Muscle layer of colon (tissue), 2 donors: ENCODE results near the gene PAK5.

ENCODE experiments used
- H3K27ac ChIP-seq: one replicate; pipeline ENCODE4 v1.7.0; 2013; ENCODE audit warnings: low read depth, mild to moderate bottlenecking, low read length, moderate library complexity
- H3K27me3 ChIP-seq, 2 donors: one replicate each; pipeline ENCODE4 v1.7.0; 2013; ENCODE audit warnings: low read length in 2 of 2, mild to moderate bottlenecking in 2 of 2; ENCODE audit not compliant: insufficient read depth in 2 of 2, control insufficient read depth in 1 of 2
- H3K36me3 ChIP-seq: one replicate; pipeline ENCODE4 v1.7.0; 2013; ENCODE audit warnings: mild to moderate bottlenecking, low read length; ENCODE audit not compliant: insufficient read depth
- H3K4me1 ChIP-seq: one replicate; pipeline ENCODE4 v1.7.0; 2013; ENCODE audit warnings: mild to moderate bottlenecking, low read length; ENCODE audit not compliant: insufficient read depth
- H3K4me3 ChIP-seq, 2 donors: one replicate each; pipeline ENCODE4 v1.7.0; 2013; ENCODE audit warnings: low read length in 2 of 2, low read depth in 1 of 2, mild to moderate bottlenecking in 1 of 2, moderate library complexity in 1 of 2
- H3K9ac ChIP-seq: one replicate; pipeline ENCODE4 v1.7.0; 2013; ENCODE audit warnings: low read length
- H3K9me3 ChIP-seq: one replicate; pipeline ENCODE4 v1.7.0; 2013; ENCODE audit warnings: mild to moderate bottlenecking, low read length
- donor health status: abdominal sarcoma.
- donor health status: Adenocarcinoma of cecum.

PAK5 gene

GRCh38 chr20:9550871-9551270, 288.0 kb downstream of the PAK5 start:
- H3K27me3 ChIP-seq: no peaks in the 10 kb centered on the region
- no peaks in the 10 kb centered on the region for H3K4me1 ChIP-seq
- no peaks in the 10 kb centered on the region for H3K36me3 ChIP-seq
- no peak overlapping the region for H3K27ac ChIP-seq
- no peak overlapping the region for H3K4me3 ChIP-seq
- no peak overlapping the region for H3K9ac ChIP-seq
- H3K9me3 ChIP-seq: no peaks in the 10 kb centered on the region

GRCh38 chr20:9550283-9550682, 288.6 kb downstream of the PAK5 start:
- no peak overlapping the region for H3K27ac ChIP-seq
- no peaks in the 10 kb centered on the region for H3K27me3 ChIP-seq
- no peaks in the 10 kb centered on the region for H3K4me1 ChIP-seq
- H3K9ac ChIP-seq: no peak overlapping the region
- H3K36me3 ChIP-seq: no peaks in the 10 kb centered on the region
- no peaks in the 10 kb centered on the region for H3K9me3 ChIP-seq
- no peak overlapping the region for H3K4me3 ChIP-seq

- Histone ChIP-seq H3K4me3 (no peak overlapping the region), H3K9me3 (no peaks in the 10 kb centered on the region), H3K27ac (no peak overlapping the region), H3K36me3 (no peaks in the 10 kb centered on the region), H3K27me3 (no peaks in the 10 kb centered on the region), H3K9ac (no peak overlapping the region), H3K4me1 (no peaks in the 10 kb centered on the region)
Measured at GRCh38 chr20:9543214-9543613, 295.7 kb downstream of the PAK5 start.

GRCh38 chr20:9535449-9535848, 303.4 kb downstream of the PAK5 start:
- no peaks in the 10 kb centered on the region for H3K36me3 ChIP-seq
- no peaks in the 10 kb centered on the region for H3K9me3 ChIP-seq
- no peak overlapping the region for H3K9ac ChIP-seq
- no peak overlapping the region for H3K4me3 ChIP-seq
- H3K27me3 ChIP-seq: no peaks in the 10 kb centered on the region
- no peak overlapping the region for H3K27ac ChIP-seq
- no peaks in the 10 kb centered on the region for H3K4me1 ChIP-seq

GRCh38 chr20:9534025-9534424, 304.9 kb downstream of the PAK5 start:
- no peak overlapping the region for H3K9ac ChIP-seq
- H3K4me3 ChIP-seq: no peak overlapping the region
- no peaks in the 10 kb centered on the region for H3K4me1 ChIP-seq
- no peaks in the 10 kb centered on the region for H3K36me3 ChIP-seq
- H3K27ac ChIP-seq: no peak overlapping the region
- H3K27me3 ChIP-seq: no peaks in the 10 kb centered on the region
- H3K9me3 ChIP-seq: no peaks in the 10 kb centered on the region

GRCh38 chr20:9532069-9532838, 306.6 kb downstream of the PAK5 start:
- H3K27ac ChIP-seq: no peak overlapping the region
- H3K4me3 ChIP-seq: no peak overlapping the region
- H3K36me3 ChIP-seq: no peaks in the 10 kb centered on the region

GRCh38 chr20:9531581-9531980, 307.3 kb downstream of the PAK5 start:
- Histone ChIP-seq H3K36me3 (no peaks in the 10 kb centered on the region), H3K4me1 (no peaks in the 10 kb centered on the region), H3K4me3 (no peak overlapping the region), H3K9me3 (no peaks in the 10 kb centered on the region), H3K27ac (no peak overlapping the region), H3K9ac (no peak overlapping the region), H3K27me3 (no peaks in the 10 kb centered on the region)

More at GRCh38 chr20:9532069-9532838, 306.6 kb downstream of the PAK5 start:
- no peak overlapping the region for H3K9ac ChIP-seq
- H3K9me3 ChIP-seq: no peaks in the 10 kb centered on the region
- H3K27me3 ChIP-seq: no peaks in the 10 kb centered on the region
- no peaks in the 10 kb centered on the region for H3K4me1 ChIP-seq

- Histone ChIP-seq H3K4me1 (no peaks in the 10 kb centered on the region), H3K36me3 (no peaks in the 10 kb centered on the region)
Measured at GRCh38 chr20:9523636-9524035, 315.2 kb downstream of the PAK5 start.

GRCh38 chr20:9520086-9520485, 318.8 kb downstream of the PAK5 start:
- Histone ChIP-seq H3K9ac (no peak overlapping the region), H3K27me3 (no peaks in the 10 kb centered on the region), H3K4me1 (peaks cover 1% of the 10 kb centered on the region)

More at GRCh38 chr20:9523636-9524035, 315.2 kb downstream of the PAK5 start:
- Histone ChIP-seq H3K27ac (no peak overlapping the region), H3K9me3 (no peaks in the 10 kb centered on the region), H3K27me3 (no peaks in the 10 kb centered on the region), H3K9ac (no peak overlapping the region), H3K4me3 (no peak overlapping the region)

GRCh38 chr20:9518576-9519175, 320.2 kb downstream of the PAK5 start:
- H3K4me3 ChIP-seq: no peak overlapping the region
- no peak overlapping the region for H3K27ac ChIP-seq
- H3K27me3 ChIP-seq: no peaks in the 10 kb centered on the region
- H3K9me3 ChIP-seq: no peaks in the 10 kb centered on the region
- H3K9ac ChIP-seq: no peak overlapping the region
- no peaks in the 10 kb centered on the region for H3K36me3 ChIP-seq
- peaks cover 6% of the 10 kb centered on the region for H3K4me1 ChIP-seq

More at GRCh38 chr20:9520086-9520485, 318.8 kb downstream of the PAK5 start:
- Histone ChIP-seq H3K36me3 (no peaks in the 10 kb centered on the region), H3K9me3 (no peaks in the 10 kb centered on the region), H3K27ac (no peak overlapping the region), H3K4me3 (no peak overlapping the region)

GRCh38 chr20:9517297-9518162, 321.3 kb downstream of the PAK5 start:
- Histone ChIP-seq H3K27me3 (no peaks in the 10 kb centered on the region), H3K4me1 (peaks cover 6% of the 10 kb centered on the region), H3K9me3 (no peaks in the 10 kb centered on the region), H3K36me3 (no peaks in the 10 kb centered on the region), H3K4me3 (no peak overlapping the region), H3K9ac (no peak overlapping the region), H3K27ac (no peak overlapping the region)
